HG03342 (cell line): ENCODE results near the gene KRTAP5-7.

ENCODE experiments used
- ATAC-seq: cut with Tn5 transposase; IDR thresholded peaks from one replicate; pipeline ENCODE4 v1.9.1; 2021; ENCODE audit warnings: mild to moderate bottlenecking, moderate library complexity; ENCODE audit not compliant: unreplicated experiment

KRTAP5-7 gene

DNA sequence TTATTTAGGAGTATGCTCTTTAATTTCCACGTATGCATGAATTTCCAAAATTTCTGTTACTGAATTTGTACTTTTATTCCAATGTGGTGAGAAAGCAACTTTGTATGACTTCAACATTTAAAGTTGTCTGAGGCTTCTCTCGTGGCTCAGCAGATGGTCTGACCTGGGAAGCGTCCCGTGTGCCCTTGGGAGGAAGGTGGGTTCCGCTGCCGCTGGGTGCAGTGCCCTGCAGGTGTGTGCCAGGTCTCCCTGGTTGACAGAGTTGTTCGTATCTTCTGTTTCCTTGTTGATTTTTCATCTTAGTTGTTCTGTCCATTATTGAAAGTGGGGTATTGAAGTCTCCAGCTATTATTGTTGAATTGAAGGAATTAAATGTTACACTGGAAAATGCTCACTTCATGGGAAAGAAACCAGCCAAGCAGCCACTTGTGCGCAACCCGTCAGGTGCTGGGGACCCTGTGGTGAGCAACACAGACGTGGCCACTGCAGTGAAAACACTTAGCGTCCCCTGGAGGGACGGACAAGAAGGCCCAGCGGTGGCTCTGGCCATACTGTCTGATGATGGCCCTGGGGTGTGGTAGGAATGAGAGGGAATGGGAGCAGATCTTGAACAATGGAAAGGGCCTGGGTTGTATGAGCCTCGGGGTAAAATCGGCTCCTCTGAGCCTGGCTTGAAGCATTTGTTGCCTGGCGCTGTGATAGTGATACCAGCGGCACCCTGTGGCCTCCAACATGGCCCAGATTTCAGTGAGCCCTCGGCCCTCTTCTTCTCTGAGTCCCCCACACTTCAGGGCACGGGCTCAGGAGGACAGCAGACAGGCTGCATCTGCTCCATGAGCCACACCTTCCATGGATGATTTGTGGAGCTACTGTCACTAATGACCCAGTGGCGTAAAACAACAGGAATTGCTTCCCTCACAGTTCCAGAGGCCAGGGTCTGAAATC is 31.5 kb upstream of the KRTAP5-7 start:
- no peak for ATAC-seq

DNA sequence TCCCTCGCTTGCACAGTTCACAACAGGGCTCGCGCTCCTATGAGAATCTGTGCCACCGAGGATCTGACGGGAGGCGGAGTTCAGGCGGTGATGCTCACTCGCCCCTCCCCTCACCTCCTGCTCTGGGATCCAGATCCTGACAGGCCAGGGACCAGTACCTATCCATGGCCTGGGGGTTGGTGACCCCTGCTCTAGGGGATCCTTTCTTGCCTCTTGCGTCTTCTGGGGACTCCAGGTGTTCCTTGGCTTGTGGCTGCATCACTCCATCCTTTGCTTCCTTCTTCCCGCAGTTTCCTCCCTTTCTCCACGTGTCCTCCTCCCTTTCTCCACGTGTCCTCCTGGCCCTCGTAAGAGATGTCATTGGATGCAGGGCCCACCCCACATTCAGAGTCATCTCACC is 30.6 kb upstream of the KRTAP5-7 start:
- no peak for ATAC-seq

DNA sequence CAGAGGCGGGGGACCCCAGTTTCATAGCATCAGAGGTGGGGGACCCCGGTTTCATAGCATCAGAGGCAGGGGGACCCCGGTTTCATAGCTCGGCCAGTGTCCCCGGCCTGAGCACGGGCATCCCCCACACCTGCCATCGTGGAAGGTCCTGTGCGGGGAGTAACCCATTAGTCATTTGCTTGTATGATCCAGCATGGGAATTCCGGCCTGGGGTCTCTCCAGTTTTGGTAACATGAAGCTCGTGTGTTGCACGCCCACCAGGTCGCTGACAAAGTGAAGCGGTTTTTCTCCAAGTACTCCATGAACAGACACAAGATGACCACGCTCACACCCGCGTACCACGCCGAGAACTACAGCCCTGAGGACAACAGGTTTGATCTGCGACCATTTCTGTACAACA is 29.0 kb upstream of the KRTAP5-7 start:
- no peak for ATAC-seq

DNA sequence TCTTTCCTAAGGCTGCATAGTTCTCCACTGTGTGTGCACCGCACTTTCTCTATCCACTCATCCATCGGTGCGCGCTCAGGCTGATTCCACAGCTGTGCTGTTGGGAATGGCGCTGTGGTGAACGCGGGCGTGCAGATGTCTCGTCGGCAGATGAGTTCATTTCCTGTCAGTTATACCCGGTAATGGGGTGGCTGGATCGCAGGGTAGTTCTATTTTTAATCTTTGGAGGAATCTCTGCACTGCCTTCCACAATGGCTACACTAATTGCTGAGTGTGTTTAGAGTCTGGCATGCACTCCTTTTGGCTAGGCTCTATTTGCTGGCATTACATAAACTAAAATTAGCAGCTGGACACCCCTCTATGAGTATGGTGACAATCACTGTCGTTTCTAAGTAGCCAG is 27.9 kb upstream of the KRTAP5-7 start:
- ATAC-seq = no peak

DNA sequence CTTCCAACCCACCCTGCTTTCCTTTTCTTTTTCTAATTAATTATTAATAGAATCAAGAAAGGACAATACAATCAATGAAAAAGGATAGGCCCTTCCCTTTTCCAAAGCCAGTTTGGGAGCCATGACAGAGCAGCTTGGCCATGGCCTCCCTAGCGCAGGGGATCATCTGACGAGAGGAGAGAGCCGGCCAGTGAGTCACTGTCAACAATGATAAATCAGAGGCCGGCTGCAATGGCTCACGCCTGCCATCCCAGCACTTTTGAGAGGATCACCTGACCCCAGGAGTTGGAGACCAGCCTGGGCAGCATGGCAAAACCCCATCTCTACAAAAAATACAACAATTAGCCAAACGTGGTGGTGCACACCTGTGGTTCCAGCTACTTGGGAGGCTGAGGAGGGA is 27.5 kb upstream of the KRTAP5-7 start:
- ATAC-seq = no peak

DNA sequence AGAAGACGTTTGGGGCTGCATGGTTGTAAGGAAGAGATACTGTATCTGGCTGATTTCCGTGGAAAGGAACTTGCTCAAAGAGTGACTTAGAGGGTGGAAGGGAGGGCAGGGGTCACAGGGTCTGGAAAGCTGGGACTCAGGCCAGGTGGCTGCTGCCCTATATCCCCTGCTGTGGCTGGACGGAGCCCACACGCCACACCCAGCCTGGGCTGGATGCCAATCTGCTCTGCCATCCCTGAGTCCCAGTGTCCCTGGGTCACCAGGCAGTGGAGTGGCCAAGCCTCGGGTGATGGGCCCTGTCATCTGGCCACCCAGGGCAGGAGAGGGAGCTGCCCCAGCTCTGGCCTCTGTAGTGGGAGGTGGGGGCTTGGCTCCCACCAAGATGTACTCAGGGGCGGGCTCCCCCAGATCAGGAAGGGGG is 26.5 kb upstream of the KRTAP5-7 start:
- ATAC-seq = no peak

DNA sequence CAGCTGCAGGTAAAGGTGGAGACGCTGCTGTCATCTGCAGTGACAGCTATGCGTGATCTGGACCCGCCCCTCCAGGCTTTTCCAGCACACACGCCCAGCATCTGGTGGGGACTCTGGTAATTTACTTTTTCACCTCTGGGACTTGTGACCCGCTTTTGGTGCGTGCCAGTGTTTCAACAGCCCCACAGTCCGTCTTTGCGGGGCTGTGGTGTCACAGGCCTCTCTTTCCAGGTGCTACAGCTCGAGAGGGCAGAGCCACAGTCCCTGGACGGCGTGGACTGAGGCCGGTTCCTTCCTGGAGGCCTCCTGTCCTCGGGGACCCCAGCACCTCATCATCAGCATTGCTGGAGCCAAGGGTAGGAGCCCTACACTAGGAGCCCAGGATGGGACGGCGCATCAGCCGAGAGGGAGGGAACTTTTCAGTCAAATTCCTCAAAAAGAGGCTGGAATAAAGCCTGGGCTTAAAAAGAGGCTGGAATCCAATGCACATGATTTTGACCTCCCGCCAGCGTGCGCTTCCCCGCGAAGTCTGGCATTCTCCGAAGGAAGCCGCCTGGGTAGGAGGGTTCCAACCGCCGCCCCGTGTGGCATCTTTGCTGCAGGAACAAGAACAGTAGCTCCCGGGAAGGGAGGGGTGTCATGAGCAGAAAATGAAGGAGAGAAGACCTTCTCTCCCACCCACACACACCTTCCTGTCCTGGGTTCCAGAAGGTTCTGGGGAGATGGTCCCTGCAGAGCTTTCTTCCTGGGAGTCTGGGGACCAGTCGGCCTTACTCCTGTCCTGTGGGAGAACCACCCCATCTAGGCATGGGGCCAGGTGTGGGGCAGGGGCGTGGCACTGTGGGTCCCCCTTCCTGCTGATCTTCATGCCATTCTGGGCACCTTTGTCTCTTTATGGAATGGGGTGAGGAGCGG is 25.7 kb upstream of the KRTAP5-7 start:
- ATAC-seq = no peak

DNA sequence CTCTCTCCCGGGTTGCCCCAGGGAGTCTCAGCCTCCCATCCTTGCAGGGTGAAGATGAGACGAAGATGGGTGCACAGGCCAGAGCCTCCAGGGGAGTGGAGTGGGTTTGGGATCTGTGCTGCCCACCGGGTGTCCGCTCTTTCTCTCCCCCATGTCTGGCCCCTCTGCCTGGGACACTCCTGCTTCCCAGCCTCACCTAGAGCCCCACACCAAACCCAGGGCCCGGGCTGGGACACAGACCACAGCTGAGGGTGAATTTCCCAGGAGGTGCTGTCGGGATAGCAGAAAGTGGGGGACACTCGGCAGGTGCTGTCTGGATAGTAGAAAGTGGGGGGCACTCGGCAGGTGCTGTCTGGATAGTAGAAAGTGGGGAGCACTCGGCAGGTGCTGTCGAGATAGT is 25.0 kb upstream of the KRTAP5-7 start:
- ATAC-seq = no peak

DNA sequence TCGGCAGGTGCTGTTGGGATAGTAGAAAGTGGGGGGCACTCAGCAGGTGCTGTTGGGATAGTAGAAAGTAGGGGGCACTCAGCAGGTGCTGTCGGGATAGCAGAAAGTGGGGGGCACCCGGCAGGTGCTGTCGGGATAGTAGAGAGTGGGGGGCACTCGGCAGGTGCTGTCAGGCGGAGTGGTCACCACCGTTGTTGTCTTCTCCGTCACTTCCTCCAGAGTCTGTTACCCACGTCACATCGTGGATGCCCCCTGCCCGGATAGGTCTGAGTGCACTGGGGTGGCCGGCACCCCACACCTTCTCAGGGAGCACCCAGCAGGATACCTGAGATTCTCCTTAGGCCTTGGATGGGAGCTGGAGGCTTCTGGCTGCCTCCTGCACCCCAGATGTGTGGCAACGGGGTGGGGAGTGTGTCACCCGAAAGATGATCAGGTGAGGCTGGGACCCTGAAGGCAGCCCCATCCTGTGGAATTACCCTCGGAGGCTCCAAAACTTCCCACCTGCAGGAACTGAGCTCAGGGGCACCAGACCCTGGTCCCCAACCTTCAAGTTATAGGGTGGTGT is 24.1 kb upstream of the KRTAP5-7 start:
- no peak for ATAC-seq

DNA sequence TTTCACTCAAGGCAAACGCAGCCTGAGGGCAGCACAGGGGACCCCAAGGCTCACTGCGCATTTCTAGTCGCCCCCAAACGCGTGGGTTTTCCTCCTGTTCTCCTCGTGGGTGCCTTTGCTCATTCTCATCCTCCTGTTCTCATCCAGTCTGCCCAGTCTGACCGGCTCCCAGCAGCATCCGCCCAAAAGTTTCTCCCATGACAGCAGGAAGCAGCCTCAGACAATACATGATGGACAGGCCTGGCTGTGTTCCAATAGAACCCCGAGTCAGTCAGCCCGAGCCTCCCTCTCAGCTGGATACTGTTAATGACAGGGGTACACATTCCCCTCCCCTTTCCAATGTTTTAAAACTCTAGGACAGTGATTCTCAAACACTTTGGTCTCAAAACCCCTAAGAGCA is 22.5 kb upstream of the KRTAP5-7 start:
- ATAC-seq = no peak

DNA sequence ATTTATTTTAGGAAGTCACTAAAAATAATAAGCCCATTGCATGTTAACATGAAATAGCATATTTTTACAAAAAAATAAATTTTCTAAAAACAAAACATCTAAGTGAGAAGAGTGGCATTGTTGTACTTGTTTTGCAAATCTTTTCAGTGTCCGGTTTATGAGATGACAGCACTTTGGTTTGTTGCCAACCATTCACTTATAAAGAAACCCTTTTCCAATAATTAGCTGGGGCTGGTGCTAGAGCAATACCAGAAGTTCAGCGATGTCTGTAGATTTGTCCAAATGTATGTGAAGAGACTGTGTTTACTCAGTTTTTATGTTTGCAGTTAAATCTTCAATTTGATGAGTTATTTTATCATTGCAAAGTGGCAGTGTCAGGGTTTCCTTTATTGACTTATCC is 22.1 kb upstream of the KRTAP5-7 start:
- ATAC-seq = no peak

DNA sequence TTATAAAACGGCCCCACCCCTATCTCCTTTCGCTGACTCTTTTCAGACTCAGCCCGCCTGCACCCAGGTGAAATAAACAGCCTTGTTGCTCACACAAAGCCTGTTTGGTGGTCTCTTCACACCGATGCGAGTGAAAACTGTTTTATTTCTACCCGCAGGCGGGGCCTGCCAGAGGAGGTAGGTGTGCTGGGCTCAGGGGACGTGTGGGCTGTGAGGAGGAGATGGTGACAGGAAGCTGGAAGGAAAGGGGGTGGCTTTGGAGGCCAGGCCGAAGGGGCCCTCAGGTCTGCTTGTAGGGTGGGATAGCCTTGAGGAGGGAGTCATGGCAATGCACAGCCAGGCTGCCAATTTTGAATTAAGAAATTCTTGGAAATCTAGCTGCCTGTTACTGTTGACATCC is 21.3 kb upstream of the KRTAP5-7 start:
- ATAC-seq = no peak

DNA sequence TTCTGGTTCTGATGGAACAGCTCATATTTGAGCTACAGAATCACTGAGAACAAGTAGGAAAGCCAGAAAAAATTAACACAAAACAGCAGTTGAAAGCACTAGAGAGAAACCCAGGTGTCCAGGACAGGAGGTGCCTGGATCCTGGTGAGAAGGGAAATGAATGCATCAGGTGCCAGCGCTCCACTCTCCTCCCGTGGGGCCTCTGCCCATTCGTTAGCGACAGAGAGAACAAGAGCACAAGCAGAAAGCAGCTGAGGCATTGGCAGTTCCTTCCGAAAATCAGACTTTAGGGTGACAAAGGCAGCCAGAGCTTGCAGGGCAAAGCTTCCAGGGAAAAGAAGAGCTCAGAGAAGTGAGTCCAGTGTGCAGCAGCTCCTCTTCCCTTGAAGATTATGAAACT is 20.0 kb upstream of the KRTAP5-7 start:
- no peak for ATAC-seq

DNA sequence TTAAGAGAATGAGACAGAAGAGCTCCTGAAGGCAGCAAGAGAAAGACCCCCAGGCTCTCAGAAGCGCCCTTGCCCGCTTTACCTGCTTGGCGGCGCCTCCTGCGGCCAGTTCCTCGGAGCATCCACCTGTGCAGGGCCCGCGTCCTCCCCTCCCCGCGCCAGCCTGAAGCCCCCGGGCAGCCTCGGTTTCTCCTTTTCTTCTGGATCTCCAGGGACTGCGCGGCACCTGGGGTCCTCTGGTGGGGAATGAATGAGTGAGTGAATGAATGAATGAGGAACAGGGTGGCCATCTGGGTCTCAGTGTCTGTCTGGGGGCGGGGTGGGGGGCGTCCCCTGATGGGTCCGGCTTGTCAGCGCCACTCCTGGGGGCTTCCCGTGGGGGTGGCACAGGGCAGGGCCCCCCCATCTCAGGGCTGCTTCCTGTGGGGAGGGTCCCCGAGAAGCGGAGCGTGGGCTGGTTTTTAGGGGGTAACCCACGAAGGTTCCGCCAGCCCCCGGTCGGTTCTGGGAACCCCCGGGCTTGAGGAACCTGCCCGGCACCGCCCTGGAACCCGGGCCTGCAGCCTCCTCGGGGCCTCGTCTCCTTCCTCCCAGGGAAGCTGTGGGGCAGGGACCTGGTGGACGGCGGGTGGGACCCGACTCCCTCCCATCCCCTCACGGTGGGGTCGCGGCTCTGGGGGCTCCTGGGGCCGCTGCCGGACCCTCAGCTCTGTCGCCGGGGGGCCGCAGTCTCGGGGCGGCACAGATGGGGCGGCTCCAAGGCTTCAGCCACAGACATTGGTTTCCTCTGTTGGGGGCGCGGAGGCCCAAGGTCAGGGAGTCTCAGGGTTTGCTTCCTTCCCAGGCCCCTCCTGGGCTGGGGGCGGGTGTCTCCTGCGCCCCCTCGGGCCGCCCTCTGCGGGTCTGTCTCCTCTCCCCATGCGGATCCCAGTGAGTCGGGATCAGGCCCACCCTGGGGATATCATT is 8.3 kb upstream of the KRTAP5-7 start:
- no peak for ATAC-seq

DNA sequence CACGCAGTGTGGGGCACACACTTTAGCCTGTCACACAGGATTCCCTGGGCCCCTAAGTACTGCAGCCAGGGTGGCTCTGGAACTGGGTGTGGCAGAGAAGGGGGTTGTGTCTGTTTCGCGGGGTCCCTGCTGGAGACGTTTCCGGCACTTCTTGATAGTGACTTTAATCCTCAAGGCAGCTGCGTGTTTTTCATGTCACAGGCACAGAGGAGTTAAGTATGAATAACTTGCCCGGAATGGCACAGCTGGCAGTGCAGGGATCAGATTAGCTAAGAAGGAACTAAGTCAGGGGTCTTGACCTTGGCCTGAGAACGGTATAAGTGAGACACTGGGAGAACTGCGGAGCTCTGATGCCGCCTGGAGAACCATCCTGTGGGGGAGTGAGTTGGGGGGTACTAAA is 7.5 kb upstream of the KRTAP5-7 start:
- ATAC-seq = no peak

DNA sequence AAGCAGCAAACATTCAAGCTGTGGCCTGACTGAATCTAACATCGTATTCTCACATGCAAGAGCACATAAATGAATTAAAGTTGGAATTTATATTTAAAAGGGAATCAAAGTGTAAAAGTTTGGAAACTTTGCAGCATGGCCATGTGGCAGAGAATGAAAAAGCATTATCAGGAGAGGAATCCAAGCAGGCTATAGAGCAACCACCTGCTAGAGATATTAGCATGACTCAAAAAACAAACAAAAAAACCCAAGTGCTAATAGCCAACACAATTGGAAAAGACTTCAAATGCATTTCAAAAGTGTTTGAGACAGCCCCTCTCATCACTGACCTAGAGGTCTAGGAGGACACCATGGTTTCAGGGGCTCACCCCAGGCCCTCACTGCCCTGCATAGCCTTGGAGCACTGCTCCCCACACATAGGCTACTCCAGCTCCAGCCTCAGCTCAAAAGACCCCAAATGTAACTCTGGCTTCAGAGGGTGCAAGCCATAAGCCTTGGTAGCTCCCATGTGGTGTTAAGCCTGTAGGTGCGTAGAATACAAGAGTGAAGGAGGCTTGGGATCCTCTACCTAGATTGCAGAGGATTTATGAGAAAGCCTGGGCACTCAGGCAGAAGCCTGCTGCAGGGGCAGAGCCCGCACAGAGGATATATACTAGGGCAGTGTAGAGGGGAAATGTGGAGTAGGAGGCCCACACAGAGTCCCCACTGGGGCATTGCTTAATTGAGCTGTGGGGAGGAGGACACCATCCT is 1.7 kb upstream of the KRTAP5-7 start:
- ATAC-seq = no peak

DNA sequence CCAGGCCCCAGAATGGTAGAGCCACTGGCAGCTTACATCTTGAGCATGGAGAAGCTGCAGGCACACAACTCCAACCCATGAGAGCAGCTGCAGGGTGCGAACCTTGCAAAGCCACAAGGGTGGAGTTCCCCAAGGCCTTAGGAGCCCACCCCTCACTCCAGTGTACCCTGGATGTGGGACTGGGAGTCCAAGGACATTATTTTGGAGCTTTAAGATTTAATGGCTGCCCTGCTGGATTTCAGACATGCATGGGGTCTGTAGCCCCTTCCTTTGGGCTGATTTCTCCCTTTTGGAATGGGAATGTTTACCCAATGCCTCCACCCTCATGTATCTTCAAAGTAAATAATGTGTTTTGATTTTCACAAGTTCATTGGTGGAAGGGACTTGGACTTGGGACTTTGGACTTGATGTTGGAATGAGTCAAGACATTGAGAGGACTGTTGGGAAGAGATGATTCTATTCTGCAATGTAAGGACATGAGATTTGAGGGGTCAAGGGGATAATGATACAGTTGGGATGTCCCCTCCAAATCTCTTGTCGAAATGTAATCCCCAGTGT is 1.1 kb upstream of the KRTAP5-7 start:
- ATAC-seq = no peak

DNA sequence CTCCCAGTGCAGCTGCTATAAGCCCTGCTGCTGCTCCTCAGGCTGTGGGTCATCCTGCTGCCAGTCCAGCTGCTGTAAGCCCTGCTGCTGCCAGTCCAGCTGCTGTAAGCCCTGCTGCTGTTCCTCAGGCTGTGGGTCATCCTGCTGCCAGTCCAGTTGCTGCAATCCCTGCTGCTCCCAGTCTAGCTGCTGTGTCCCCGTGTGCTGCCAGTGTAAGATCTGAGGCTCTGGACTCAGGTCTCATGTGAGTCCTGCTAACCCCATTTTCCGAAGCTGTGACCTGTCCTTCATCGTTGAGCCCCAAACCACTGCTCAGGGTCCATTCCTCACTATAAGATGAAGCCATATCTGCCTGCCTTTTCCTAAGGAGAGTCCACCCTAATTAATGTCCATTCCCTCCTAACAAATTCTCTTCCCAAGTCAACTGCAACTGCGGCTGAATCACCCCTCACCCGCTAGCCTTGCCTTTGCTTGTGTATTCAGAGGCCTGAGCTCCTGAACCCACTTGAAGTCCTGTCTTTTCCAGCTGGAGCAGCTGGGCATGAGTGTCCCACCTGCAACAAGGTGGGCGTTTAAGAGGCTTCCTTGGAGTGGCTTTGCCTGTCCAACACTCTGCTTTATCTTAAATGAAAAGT is 626 bp downstream of the KRTAP5-7 start:
- ATAC-seq = no peak

DNA sequence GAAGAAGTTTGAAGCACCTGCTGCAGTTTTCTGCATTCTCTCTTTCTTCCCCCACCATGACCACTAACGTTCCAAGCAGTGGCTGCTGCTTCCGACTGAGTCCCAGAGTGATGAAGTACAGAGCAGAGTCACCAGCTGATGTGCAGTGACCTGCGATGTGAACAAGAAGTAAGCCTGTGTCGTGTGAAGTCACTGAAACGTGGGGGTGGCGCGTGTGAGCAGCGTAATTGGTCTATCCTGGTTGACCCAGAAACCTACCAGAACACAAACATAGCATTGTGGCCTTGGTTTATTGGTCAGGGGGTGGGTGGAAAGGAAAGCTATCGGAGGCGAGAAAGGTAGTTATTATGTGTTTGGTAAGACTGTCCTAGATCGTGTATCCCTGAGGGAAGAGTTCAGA is 3.5 kb downstream of the KRTAP5-7 start:
- ATAC-seq = no peak
